ENCODE data around the gene ELOVL3. TPM values are rescaled to one million over a fixed set of nuclear protein-coding genes. Genes with fewer than 3 reads are reported as not detected.

Gene ELOVL3
- total RNA-seq, 1 experiment from 2014 or later: 0.61 TPM

GRCh38 chr10:102261196-102261595 is 35.1 kb downstream of the ELOVL3 start:
- H3K36me3 ChIP-seq (ENCODE audit: low read depth): 0 out of 2 replicates have a peak, but pooled peaks cover 4% of the 10 kb centered on the region
- no peaks in the 10 kb centered on the region for H4K20me1 ChIP-seq (ENCODE audit: insufficient read depth)
- no peak for DNase-seq
- no peak overlapping the region for H2AFZ ChIP-seq
- no peak overlapping the region for H3K27ac ChIP-seq
- TF ChIP-seq CTCF (conservative IDR thresholded peaks at IDR 0.05): no peak
- TF ChIP-seq EZH2 (IDR thresholded peaks at IDR 0.05; ENCODE audit: low read depth): no peak
- ChIA-PET CTCF (interaction anchor here (0.6 kb wide), 1 partner anchor 8 kb away, joined by 3 read pairs; no protein-coding TSS in a partner anchor), POLR2A (ENCODE audit: unreplicated experiment) (no interaction called here)
- no peaks in the 10 kb centered on the region for H3F3A ChIP-seq (ENCODE audit: insufficient read depth, low read depth)
- no peaks in the 10 kb centered on the region for H3K9me3 ChIP-seq (ENCODE audit: insufficient read depth, low read depth)
- H3K4me1 ChIP-seq (replicated peaks; ENCODE audit: insufficient read depth): no peaks in the 10 kb centered on the region
- H3K79me2 ChIP-seq (ENCODE audit: low read depth): no peaks in the 10 kb centered on the region
- H3K4me2 ChIP-seq: no peak overlapping the region
- no peaks in the 10 kb centered on the region for H3K27me3 ChIP-seq (ENCODE audit: insufficient read depth, low read depth)
- intact Hi-C loops (cut with micrococcal nuclease; ENCODE audit: unreplicated experiment): no loop called here
- no peaks in the 10 kb centered on the region for H3K9me2 ChIP-seq (ENCODE audit: insufficient read depth)
- no peak overlapping the region for H3K4me3 ChIP-seq
- no TSS peak for BruUV-seq (replicated peaks)

- CTCF ChIA-PET: interaction anchor here (0.6 kb wide), 1 partner anchor 9 kb away, joined by 3 read pairs; no protein-coding TSS in a partner anchor
- intact Hi-C loops (cut with micrococcal nuclease; ENCODE audit: unreplicated experiment): no loop called here
- H3K4me3 ChIP-seq: no peak overlapping the region
- DNase-seq: no peak
- H3K4me2 ChIP-seq: no peak overlapping the region
- no peaks in the 10 kb centered on the region for H3K27me3 ChIP-seq (ENCODE audit: insufficient read depth, low read depth)
- H3K36me3 ChIP-seq (ENCODE audit: low read depth): 0 out of 2 replicates have a peak, but pooled peaks cover 4% of the 10 kb centered on the region
- no peaks in the 10 kb centered on the region for H3K4me1 ChIP-seq (replicated peaks; ENCODE audit: insufficient read depth)
- TF ChIP-seq EZH2 (IDR thresholded peaks at IDR 0.05; ENCODE audit: low read depth) (no peak), CTCF (conservative IDR thresholded peaks at IDR 0.05) (no peak)
- no peaks in the 10 kb centered on the region for H3K9me3 ChIP-seq (ENCODE audit: insufficient read depth, low read depth)
- H3K9me2 ChIP-seq (ENCODE audit: insufficient read depth): no peaks in the 10 kb centered on the region
- no TSS peak for BruUV-seq (replicated peaks)
- no peak overlapping the region for H3K27ac ChIP-seq
- POLR2A ChIA-PET (ENCODE audit: unreplicated experiment): interaction anchor here (0.7 kb wide), 1 partner anchor 11 kb away, joined by 4 read pairs; no protein-coding TSS in a partner anchor
- no peaks in the 10 kb centered on the region for H3F3A ChIP-seq (ENCODE audit: insufficient read depth, low read depth)
- H3K79me2 ChIP-seq (ENCODE audit: low read depth): no peaks in the 10 kb centered on the region
- H2AFZ ChIP-seq: no peak overlapping the region
- H4K20me1 ChIP-seq (ENCODE audit: insufficient read depth): no peaks in the 10 kb centered on the region
These were observed 35.7 kb downstream of the ELOVL3 start for GRCh38 chr10:102261842-102262241.

GRCh38 chr10:102262744-102263370 is 36.8 kb downstream of the ELOVL3 start:
- H3K79me2 ChIP-seq (ENCODE audit: low read depth): no peaks in the 10 kb centered on the region
- intact Hi-C loops (cut with micrococcal nuclease; ENCODE audit: unreplicated experiment): no loop called here
- POLR2A ChIA-PET (ENCODE audit: unreplicated experiment): interaction anchor here (0.9 kb wide), 1 partner anchor 28 kb away, joined by 8 read pairs; no protein-coding TSS in a partner anchor

More at GRCh38 chr10:102262744-102263370, 36.8 kb downstream of the ELOVL3 start:
- Histone ChIP-seq H3K27ac (no peak overlapping the region), H3K36me3 (ENCODE audit: low read depth) (0 out of 2 replicates have a peak, but pooled peaks cover 4% of the 10 kb centered on the region), H4K20me1 (ENCODE audit: insufficient read depth) (no peaks in the 10 kb centered on the region), H3K9me3 (ENCODE audit: insufficient read depth, low read depth) (no peaks in the 10 kb centered on the region), H3K4me3 (no peak overlapping the region), H3F3A (ENCODE audit: insufficient read depth, low read depth) (no peaks in the 10 kb centered on the region; the same call in 1 of the 2 replicates), H3K4me2 (no peak overlapping the region), H3K9me2 (ENCODE audit: insufficient read depth) (no peaks in the 10 kb centered on the region), H2AFZ (no peak overlapping the region), H3K27me3 (ENCODE audit: insufficient read depth, low read depth) (no peaks in the 10 kb centered on the region), H3K4me1 (replicated peaks; ENCODE audit: insufficient read depth) (no peaks in the 10 kb centered on the region)
- BruUV-seq (replicated peaks): no TSS peak
- CTCF ChIA-PET: no interaction called here
- DNase-seq: no peak
- TF ChIP-seq EZH2 (IDR thresholded peaks at IDR 0.05; ENCODE audit: low read depth): no peak
- TF ChIP-seq CTCF (conservative IDR thresholded peaks at IDR 0.05): no peak

All from PC-9 (cell line).